Prostate gland (tissue), 2 donors: Measurements from ENCODE around the gene CRIP1.

Experiments
- POLR2A ChIP-seq: fragments of 450-650 bp; IDR thresholded peaks from one replicate; pipeline ENCODE4 v1.6.1; 2016; ENCODE audit warnings: antibody characterized with exemption, mild to moderate bottlenecking
- POLR2AphosphoS5 ChIP-seq: sonication (generic); formaldehyde crosslinking; IDR thresholded peaks from one replicate; pipeline ENCODE4 v1.6.1; 2017; ENCODE audit warnings: antibody characterized with exemption
- TF ChIP-seq, protein P1 (sequence below), 4 experiments: fragments of 200-600 bp in 2 of 4; fragments of 450-650 bp in 2 of 4; sonication (generic) in 2 of 4; IDR thresholded peaks; 1 replicate in 3 of 4; 2 replicates in 1 of 4; pipeline ENCODE4 v1.5.1; 2016 to 2019; ENCODE audit warnings: antibody characterized with exemption in 4 of 4, mild to moderate bottlenecking in 2 of 4, moderate library complexity in 2 of 4

DNA sequence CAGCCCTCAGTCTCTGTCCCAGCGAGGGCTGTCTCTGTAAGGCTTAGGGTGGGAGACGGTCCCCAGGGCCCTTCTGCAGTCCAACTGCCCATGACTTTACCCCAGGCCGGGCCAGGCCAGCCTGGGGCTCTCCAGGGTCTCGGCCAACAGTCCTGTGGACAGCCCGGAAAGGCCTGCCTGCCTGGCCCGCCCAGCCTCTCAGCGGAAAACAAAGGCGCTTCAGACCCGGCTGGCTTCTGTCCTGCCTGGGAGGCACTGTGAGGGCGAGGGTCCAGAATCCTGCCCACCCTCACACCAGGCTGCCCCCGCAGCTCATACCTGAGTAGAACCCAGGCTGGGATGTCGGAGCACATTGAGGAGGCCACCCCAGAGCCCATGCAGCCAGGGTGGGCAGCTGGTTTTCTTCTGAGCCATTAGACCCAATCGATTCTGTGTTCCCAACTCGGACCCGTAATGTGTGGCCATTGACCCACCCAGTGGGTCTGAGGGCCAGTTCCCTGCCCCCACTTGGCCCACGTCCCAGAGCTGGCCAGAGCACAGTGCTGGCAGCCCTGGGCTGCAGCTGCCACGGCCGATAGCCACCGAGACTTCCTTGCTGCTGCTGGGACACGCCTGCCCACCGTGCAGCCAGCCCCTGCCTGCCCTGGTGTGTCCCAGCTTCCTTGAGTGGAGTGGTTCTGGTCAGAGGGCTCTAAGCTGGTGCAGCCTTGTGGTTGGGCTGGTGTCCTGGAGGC, 10.4 kb upstream of the CRIP1 start:
- TF ChIP-seq, protein P1, sequence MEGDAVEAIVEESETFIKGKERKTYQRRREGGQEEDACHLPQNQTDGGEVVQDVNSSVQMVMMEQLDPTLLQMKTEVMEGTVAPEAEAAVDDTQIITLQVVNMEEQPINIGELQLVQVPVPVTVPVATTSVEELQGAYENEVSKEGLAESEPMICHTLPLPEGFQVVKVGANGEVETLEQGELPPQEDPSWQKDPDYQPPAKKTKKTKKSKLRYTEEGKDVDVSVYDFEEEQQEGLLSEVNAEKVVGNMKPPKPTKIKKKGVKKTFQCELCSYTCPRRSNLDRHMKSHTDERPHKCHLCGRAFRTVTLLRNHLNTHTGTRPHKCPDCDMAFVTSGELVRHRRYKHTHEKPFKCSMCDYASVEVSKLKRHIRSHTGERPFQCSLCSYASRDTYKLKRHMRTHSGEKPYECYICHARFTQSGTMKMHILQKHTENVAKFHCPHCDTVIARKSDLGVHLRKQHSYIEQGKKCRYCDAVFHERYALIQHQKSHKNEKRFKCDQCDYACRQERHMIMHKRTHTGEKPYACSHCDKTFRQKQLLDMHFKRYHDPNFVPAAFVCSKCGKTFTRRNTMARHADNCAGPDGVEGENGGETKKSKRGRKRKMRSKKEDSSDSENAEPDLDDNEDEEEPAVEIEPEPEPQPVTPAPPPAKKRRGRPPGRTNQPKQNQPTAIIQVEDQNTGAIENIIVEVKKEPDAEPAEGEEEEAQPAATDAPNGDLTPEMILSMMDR (IDR thresholded peaks at IDR 0.05) = no peak
- TF ChIP-seq POLR2AphosphoS5 (no peak), POLR2A (peak; percentile 33)
